GM10248 (cell line): Measurements from ENCODE around the gene MTA1.

Experiments
- CTCF ChIA-PET: fragments of 300-600 bp; sonication (Branson Sonifier 250); formaldehyde crosslinking; extraction: SDS; loops from one replicate; lab custom pipeline; 2021; ENCODE audit warnings: antibody characterized with exemption; lab: Yijun Ruan, JAX
- POLR2A ChIA-PET: fragments of 350-650 bp; sonication (Branson Sonifier 250); formaldehyde crosslinking; extraction: SDS; loops from one replicate; lab custom pipeline; 2020; ENCODE audit warnings: antibody characterized with exemption; lab: Yijun Ruan, JAX
- DNase-seq: peaks from one replicate; pipeline ENCODE4 v3.0.0; 2012; ENCODE audit errors: extremely low spot score
- TF ChIP-seq, protein P1 (sequence below): IDR thresholded peaks from 2 replicates; pipeline ENCODE4 v1.5.1; 2012; ENCODE audit warnings: mild to moderate bottlenecking, low read depth; ENCODE audit errors: extremely low read depth, missing control alignments, control extremely low read depth

The MTA1 gene

DNA sequence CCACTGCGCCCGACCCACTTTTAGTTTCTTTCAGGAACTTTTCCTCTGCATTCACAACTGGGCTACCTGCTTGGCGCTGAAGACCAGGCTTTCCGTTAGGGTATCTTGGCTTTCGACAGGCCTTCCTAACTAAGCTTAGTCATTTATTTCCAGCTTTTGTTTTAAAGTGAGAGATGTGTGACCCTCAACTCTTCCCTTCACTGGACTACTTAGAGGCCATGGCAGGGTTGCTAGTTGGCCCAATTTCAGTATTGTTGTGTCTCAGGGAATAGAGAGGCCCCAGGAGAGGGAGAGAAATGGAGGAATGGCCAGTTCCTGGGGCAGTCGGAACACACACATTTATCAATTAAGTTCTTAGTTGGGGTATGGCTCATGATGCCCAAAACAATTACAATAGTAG lies 10.4 kb downstream of the MTA1 start:
- DNase-seq = no peak
- TF ChIP-seq, protein P1, sequence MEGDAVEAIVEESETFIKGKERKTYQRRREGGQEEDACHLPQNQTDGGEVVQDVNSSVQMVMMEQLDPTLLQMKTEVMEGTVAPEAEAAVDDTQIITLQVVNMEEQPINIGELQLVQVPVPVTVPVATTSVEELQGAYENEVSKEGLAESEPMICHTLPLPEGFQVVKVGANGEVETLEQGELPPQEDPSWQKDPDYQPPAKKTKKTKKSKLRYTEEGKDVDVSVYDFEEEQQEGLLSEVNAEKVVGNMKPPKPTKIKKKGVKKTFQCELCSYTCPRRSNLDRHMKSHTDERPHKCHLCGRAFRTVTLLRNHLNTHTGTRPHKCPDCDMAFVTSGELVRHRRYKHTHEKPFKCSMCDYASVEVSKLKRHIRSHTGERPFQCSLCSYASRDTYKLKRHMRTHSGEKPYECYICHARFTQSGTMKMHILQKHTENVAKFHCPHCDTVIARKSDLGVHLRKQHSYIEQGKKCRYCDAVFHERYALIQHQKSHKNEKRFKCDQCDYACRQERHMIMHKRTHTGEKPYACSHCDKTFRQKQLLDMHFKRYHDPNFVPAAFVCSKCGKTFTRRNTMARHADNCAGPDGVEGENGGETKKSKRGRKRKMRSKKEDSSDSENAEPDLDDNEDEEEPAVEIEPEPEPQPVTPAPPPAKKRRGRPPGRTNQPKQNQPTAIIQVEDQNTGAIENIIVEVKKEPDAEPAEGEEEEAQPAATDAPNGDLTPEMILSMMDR = no peak
- ChIA-PET POLR2A (interaction anchor here (0.6 kb wide), 1 partner anchor 1711 kb away, joined by 6 read pairs; no protein-coding TSS in a partner anchor), CTCF (interaction anchor here (1.0 to 1.2 kb wide), 2 partner anchors 51 to 60 kb away, joined by 3 to 4 read pairs; no protein-coding TSS in a partner anchor)

DNA sequence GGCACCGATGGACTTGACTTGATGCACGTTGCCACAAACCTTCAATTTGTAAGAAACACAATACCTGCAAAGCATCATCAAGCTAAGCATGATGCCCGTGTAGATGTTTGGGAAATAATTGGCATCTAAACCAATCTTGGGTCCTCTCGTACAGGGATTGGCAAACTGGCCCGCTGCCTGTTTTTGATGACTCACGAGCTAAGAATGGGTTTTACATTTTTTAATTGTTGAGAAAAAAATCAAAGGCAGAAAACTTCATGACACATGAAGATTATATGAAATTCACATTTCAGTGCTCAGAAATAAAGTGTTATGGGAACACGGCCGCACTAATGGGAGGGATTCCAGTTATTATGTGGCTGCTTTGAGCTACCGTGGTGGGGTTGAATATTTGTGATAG lies 10.9 kb downstream of the MTA1 start:
- CTCF ChIA-PET = interaction anchor here (1.0 to 1.4 kb wide), 4 partner anchors 9 to 59 kb away, joined by 3 to 4 read pairs (median 3); no protein-coding TSS in a partner anchor
- POLR2A ChIA-PET = no interaction called here
- no peak for DNase-seq

DNA sequence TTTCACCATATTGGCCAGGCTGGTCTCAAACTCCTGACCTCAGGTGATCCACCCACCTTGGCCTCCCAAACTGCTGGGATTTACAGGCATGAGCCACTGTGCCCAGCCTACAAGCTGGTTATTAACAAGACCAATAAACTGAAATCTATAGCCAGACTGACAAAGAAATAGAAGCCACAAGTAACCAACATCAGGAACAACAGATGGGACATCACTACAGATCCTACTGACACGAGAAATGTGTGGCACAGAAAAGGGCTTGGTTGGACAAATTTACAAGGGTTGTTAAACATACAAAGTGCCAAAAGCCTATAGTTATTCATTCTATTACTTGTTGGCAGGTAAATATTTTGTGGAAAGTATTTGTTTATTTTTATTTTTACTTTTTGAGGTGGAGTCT lies 11.6 kb downstream of the MTA1 start:
- DNase-seq = no peak
- TF ChIP-seq, protein P1 = no peak
- ChIA-PET CTCF (interaction anchor here (1.2 to 1.4 kb wide), 3 partner anchors 10 to 59 kb away, joined by 3 to 4 read pairs (median 3); no protein-coding TSS in a partner anchor), POLR2A (no interaction called here)

More for the DNA sequence above, 10.9 kb downstream of the MTA1 start:
- TF ChIP-seq, protein P1 = no peak

DNA sequence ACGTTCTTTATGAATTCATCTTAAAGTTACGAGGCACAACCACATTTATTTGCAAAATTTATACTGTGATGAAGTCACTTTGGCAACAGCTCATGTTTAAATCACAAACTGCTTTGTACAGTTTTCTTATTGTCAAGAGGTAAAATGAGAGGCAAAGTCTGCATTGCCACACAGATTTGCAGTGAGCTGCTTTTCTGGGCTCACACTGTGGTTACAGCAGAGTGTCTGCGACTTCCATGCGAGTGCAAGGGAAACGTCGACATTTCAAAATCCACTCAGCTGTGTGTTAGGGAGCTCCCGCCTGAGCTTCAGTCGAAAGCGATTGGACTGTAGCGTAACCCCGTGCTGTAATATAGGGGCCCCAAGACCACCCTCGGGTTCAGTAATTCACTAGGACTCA lies 13.0 kb downstream of the MTA1 start:
- ChIA-PET POLR2A (no interaction called here), CTCF (interaction anchor here (1.2 to 1.5 kb wide), 2 partner anchors 48 to 57 kb away, joined by 3 read pairs; no protein-coding TSS in a partner anchor)
- TF ChIP-seq, protein P1 = no peak
- DNase-seq = no peak

DNA sequence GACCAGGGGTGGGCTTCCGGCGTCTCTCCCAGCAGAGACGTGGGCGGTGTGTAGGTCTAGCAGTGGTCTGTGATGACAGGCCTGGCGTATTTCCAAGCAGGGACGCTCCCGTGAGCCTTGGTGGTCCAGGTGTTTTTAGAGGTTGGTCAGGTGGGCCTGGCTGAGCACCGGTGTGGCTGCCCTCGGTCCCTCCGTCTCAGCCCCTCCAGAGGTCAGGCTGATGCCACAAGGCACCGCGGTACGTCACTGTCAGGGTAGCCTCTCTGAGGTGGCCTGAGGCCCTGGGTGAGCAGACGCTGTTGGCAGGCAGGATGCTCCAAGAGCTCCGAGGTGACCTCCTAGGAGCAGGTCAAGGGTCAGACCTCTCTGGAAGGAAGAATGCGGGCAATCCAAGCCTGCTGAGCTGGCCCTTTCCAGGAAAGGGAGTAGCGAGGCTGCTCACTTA lies 13.6 kb downstream of the MTA1 start:
- TF ChIP-seq, protein P1 = no peak
- no peak for DNase-seq
- CTCF ChIA-PET = interaction anchor here (1.2 to 1.4 kb wide), 2 partner anchors 48 to 984 kb away, joined by 3 read pairs; no protein-coding TSS in a partner anchor
- POLR2A ChIA-PET = no interaction called here

DNA sequence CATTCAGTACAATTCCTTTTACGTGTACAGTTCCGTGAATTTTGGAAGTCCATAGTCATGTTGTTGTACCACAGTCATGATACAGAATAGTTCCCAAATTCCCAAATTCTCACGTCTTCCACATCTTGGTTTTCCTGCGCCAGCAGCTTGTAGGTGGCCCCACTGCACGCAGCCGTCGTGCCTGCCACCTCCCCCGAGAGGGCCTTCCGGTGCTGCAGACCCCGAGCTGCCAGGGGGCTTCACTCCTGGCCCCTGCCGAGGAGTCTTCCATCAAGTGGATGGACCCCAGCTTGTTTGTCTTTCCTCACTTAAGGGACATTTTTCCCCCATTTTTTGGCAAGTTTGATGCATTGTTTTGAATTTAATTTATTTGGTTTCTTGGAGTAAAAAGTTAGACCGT lies 16.8 kb downstream of the MTA1 start:
- DNase-seq = no peak
- CTCF ChIA-PET = interaction anchor here (1.0 to 1.2 kb wide), 2 partner anchors 12 to 64 kb away, joined by 3 read pairs; no protein-coding TSS in a partner anchor
- POLR2A ChIA-PET = no interaction called here
- TF ChIP-seq, protein P1 = no peak
